H54 (cell line): ENCODE measurements around the gene TNFRSF4.

Experiments used
- DNase-seq: peaks from one replicate; pipeline ENCODE4 v3.0.0; 2011; ENCODE audit warnings: low spot score, mixed read lengths; ENCODE audit not compliant: insufficient read length
- FAIRE-seq: peaks from 3 replicates; lab custom pipeline; 2011; peaks lifted over from hg19 to GRCh38; lab: Jason Lieb, UNC
- POLR2A ChIP-seq: IDR thresholded peaks from 2 replicates; pipeline ENCODE4 v1.6.1; 2011; ENCODE audit warnings: low read depth, mild to moderate bottlenecking, low read length

TNFRSF4 gene

GRCh38 chr1:1212780-1213344 lies 1.1 kb downstream of the TNFRSF4 start:
- DNase-seq: no peak
- FAIRE-seq: no peak
- no peak for TF ChIP-seq POLR2A

- DNase-seq: no peak
- no peak for FAIRE-seq
- TF ChIP-seq POLR2A: no peak
Measured at GRCh38 chr1:1211541-1212441, 2.2 kb downstream of the TNFRSF4 start.

- no peak for DNase-seq
- no peak for TF ChIP-seq POLR2A
- no peak for FAIRE-seq
Measured at GRCh38 chr1:1210726-1211540, 3.0 kb downstream of the TNFRSF4 start.

GRCh38 chr1:1208713-1209433 lies 5.1 kb downstream of the TNFRSF4 start:
- DNase-seq (no peak), FAIRE-seq (no peak)
- TF ChIP-seq POLR2A: no peak

- TF ChIP-seq POLR2A: no peak
- FAIRE-seq: no peak
- DNase-seq: no peak
Measured at GRCh38 chr1:1207571-1207892, 6.4 kb downstream of the TNFRSF4 start.

GRCh38 chr1:1206966-1207531 lies 6.9 kb downstream of the TNFRSF4 start:
- DNase-seq: no peak
- TF ChIP-seq POLR2A: no peak
- no peak for FAIRE-seq

GRCh38 chr1:1206376-1206965 lies 7.5 kb downstream of the TNFRSF4 start, which contains the start of gene TNFRSF18:
TNFRSF18 (minus strand) TSS chr1:1206592; CDS start chr1:1206571, 21 bp downstream.
- TF ChIP-seq POLR2A: no peak
- DNase-seq (no peak), FAIRE-seq (no peak)

- no peak for DNase-seq
- FAIRE-seq: no peak
- TF ChIP-seq POLR2A: no peak
Measured at GRCh38 chr1:1205769-1206375, 8.1 kb downstream of the TNFRSF4 start.

- no peak for DNase-seq
- no peak for TF ChIP-seq POLR2A
- no peak for FAIRE-seq
Measured at GRCh38 chr1:1204998-1205768, 8.8 kb downstream of the TNFRSF4 start.

- DNase-seq (no peak), FAIRE-seq (no peak)
- TF ChIP-seq POLR2A: no peak
Measured at GRCh38 chr1:1204425-1204920, 9.5 kb downstream of the TNFRSF4 start.

- FAIRE-seq (no peak), DNase-seq (no peak)
- TF ChIP-seq POLR2A: no peak
Measured at GRCh38 chr1:1203561-1204424, 10.2 kb downstream of the TNFRSF4 start.
